GM21390 (cell line): ENCODE results near the gene TMEM245.
"Not testable (repeated sequence)": the region's sequence is repeated elsewhere in the genome, so short reads cannot be mapped to it uniquely, and the experiment has no call there.

Experiments
- ATAC-seq: cut with Tn5 transposase; IDR thresholded peaks from one replicate; pipeline ENCODE4 v1.9.1; 2021; ENCODE audit not compliant: unreplicated experiment

Gene TMEM245

DNA sequence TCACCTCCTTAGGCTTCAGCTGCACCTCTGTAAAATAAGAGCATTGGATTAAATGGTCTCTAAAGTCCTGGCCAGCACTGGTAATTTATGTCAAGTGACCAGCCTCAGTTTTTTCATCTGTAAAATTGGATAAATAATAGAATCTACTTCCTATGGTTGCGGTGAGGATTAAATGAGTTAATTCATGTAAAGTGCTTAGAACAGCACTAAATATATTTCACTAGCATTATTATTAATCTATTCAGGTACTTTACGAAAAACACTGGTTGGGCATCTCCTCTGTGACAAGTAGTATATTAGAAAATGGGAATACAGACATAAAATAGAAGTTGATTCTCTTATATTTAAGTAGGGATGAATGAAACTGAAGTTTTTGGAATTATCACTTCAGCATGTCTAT, 13.8 kb upstream of the TMEM245 start:
- ATAC-seq: no peak

DNA sequence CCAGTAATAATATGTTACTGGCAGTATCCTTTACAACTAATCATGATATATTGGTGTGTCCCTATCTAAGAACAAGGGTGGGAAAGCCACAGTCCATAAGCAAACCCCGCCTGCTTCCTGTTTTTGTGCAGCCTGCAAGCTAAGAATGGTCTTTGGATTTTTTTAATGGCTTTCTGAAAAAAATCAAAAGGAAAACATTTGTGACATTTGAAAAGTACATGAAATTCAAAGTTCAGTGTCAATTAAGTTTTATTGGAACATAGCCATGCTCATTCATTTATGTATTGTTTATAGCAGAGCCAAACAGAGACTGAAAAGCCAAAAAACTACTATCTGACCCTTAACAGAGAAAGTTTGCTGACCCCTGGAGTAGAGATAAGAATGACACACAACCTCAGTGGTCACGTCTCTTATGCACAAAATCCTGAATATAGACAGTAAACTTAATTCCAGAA, 12.8 kb upstream of the TMEM245 start:
- ATAC-seq: no peak

DNA sequence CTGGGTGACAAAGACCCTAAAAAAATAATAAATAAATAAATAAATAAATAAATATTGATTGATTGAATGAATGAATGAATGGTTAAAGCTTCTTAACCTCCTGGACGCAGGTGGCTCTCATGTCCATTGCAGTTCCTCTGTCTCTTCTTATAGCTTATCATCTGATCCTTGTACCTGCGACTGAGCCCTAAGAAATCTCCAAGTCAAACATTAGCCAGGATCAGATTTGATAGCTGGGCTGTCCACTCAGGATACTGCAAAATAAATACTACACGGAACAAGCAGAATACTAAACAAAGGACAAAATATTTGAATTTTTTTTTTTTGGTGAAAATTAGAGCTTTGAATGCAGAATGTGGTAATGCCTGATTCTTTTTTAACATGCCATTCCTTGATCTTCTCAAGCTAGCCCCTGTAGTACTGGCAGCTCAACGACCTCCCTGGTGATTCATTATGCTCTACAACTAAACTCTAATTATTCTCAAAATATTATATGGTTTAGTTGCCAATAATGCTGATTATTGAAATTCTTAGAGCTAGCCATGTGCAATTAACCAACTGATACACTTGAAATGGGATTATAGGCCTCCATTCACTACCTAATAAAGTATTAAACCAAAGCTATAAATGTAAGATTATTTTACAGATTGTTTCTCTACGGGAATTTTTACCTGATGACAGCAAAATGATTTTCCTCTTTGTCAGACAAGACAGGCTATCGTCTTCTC, 9.9 kb upstream of the TMEM245 start:
- ATAC-seq: no peak

DNA sequence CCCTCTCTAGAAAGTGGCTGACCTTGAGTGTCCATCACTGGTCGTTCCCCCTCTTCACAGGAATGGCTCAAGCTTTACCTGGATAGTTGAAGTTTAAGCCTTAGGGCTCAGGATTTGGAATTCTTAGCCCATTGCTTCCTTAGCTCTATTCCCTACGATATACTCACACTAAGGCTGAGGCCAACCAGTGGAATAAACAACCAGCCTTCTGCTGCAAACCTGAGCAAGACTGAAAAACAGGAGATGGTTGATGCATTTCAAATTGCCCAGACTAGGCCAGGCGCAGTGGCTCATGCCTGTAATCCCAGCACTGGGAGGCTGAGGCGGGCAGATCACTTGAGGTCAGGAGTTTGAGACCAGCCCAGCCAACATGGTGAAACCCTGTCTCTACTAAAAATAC, 6.9 kb upstream of the TMEM245 start:
- ATAC-seq: not testable (repeated sequence)

DNA sequence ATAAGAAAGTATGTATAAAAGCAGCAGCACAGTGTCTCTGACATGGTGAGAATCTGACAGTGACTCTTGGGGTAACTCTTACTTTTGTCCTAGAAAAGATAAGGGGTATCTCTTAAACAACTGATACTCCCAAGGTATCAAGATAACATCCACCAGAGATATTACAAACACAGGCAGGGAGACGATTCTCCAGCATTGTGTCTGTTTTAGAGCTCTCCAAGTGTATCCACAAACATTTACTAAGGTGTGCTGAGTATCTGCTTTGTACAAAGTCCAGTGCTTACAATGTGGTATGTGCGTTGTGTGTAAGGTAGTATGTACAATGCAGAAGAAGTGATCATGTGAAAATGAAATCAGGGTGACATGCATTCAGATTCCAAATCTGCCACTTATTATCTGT, 4.4 kb upstream of the TMEM245 start:
- no peak for ATAC-seq

DNA sequence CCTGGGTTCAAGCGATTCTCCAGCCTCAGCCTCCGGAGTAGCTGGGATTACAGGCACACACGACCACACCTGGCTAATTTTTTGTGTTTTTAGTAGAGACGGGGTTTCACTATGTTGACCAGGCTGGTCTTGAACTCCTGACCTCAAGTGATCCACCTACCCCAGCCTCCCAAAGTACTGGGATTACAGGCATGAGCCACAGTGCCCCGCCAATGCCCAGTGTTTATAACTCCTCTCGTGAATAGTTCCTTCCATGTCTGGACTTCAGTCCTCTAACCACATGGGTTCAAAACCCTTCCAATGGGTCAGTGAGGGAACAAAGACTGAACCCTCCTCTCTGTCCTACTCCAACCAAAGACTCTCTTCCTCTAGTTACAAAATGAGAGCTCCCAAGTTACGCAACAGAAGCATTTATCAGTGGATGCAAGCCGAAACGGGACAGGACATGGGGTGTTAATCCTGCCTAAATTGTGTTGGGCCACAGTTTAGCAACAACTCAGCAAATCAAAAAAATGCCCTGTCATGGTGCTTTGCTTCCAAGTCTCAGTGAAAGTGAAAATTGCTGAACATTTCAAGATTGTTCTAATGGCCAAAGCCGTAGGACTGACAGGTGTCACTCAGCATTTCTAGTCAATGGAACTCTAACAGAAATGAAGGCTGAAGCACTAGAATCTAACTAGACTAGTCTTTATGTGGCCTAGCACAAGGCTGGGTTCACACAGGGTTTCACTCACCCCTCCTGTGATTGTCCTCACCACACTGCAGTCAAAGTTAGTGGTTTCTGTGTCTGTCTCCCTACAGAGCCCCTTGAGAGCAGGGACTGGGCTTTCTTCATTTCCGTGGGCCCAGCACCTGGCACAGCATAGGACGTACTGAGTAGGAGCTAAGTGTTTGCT, 3.2 kb upstream of the TMEM245 start:
- no peak for ATAC-seq

DNA sequence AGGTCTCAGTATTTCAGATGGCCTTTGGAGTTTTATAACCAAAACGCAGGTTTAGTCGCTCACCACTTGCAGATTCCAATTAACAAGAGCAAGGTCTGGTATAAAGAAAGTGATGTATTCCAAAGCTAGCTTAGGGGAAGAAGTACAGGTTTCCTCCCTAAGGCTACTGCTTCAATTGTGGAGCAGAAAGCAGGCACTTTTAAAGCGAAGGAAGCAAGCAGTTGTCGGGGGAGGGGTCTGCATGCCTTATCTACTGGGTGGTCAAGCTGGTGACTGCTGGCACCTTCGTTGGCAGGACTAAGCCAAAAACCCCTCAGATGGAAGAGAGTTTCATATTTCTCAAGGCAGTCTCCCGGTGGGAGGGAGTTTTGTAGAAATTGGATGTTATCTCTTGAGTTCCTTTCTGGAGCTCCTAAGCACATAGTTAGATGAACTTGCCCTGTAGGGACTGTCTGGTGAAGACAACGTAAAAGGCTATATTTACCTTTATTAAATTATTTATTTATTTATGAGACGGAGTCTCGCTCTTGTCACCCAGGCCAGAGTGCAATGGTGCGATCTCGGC, 1.6 kb upstream of the TMEM245 start:
- ATAC-seq: no peak

DNA sequence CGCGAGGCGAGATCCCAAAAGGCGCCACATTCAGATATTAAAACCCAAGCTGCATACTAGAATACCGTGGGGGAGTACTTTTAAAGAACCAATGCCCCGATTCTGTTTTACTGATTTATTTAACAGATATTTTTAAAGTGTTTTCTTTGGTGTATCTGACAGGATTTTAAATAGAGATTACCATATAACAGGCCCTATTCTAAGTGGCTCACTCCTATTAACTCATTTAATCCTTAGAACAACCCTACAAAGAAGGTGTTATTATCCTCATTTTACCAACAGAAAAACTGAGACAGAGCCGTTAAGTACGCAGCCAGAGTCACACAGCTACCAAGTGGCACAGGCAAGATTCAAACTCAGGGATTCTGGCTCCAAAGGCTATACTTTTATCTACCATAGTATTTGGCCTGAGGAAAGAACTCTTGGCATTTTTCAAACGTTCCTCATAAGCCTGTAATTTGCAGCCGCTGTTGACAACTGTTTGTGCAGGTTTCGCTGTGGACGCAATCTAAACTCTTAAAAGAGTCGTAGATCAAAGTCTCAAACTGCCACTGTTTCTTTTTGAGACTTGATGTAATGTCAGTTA, 550 bp upstream of the TMEM245 start:
- ATAC-seq: no peak

DNA sequence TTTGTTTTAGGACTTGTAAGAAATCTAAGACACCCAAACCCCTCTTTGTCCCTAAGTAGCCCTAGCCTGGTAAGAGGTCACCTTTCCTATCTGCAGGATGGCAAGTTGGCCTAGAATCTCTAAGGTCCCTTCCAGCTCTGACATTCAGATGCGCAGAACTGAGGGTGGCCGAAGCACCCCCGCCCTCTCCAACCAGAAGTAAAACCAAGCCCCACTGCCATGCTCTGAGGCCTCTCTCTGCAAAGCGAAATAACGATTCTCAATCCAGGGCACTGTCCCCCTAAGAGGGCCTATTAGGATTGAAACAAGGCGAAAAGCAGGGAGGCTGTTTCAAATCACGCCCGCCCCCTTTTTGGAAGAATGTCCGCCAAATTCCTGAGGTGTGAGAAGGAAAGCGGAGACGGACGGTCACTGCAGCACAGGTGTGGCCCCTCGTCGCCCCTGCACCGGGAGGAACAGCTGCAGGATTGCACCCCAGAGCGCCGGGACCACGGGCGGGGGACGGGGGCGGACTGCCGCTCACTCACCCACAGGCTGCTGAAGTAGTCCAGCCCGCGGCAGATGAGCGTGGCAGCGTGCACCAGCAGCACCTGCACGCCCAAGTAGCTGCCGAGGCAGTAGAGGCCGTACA, 824 bp downstream of the TMEM245 start:
- ATAC-seq: no peak

DNA sequence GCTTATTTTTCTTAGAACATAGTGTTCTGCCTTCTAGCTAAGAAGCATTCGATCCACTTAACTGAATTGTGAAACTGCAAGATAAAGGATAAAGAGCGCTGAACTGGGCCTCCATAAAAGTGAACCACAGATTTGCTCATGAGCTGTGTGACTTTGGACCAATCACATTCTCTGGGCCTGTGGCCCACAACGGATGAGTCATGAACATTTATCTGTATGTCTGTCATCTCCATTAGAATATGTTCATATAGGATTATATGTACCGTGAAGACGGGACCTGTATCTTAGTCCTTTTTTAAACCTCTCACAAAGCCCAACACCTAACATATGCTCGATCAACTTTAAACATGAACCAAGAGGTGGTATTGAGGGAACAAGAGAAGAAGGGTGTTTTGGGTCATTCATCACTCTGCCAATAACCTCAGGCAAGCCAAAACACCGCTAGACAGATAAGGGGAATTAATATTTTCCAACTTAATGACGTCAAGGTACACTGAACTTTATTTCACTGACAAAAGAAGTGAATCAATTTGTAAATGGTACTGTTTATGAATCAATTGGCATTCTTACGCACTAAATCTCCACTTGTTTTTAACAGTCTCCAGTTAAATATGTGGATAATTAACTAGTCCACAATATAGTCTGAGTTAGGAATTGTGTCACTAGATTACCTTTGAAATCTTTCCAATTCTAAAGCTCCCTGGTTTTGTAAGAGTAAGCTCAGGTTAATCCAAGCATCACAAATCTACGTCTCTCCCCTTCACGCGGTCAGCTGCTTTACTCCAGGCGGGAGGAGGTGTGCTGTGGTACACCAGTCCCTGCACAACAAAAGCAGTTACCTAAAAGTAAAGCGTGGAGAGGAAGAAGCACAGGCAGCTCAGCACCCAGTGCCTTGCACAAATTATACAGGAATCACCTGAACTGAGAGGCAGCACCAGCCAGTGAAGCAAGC, 1.6 kb downstream of the TMEM245 start:
- ATAC-seq: no peak

DNA sequence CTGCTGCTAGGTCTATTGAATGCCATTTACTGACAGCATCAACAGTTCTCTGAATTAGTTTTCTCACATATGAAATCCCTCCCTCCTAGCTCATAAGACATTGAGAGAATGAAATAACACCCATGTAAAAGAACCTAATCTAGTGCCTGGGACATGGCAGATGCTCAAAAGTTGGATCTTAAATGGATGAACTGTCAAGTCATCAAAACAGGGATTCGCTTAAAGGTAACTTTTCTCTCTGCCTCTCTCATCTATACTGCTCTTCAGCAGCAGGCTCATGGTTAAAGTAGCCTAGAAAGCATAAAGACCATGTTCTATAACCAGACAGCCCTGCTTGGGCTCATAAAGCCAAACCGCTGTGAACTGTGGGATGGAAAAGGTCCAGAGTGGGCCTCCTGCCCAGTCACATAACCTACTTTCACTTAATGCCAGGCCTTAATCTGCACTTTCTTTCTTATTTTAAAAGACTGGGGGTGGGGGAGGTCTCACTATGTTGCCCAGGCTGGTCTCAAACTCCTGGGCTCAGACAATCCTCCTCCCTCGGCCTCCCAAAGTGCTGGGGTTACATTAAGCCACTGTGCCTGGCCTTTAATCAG, 3.7 kb downstream of the TMEM245 start:
- no peak for ATAC-seq

DNA sequence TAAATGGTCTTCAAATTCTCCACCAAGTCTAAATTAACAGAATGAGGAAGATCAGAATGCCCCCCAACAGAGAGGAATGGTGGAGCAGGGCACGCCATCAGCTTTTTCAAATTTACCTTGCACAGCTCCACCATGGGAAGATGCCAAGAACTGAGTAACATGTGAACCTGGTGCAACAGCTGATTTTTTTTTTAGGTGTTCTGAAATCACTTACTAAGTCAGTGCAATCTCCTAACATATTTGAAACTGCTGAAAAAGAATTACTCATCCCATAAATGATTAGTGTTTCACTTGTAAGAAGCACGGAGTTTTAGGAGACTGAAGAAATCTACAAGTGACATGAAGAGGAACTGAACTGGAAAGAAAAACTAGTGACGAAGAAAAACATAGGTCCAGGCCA, 5.1 kb downstream of the TMEM245 start:
- ATAC-seq: no peak

DNA sequence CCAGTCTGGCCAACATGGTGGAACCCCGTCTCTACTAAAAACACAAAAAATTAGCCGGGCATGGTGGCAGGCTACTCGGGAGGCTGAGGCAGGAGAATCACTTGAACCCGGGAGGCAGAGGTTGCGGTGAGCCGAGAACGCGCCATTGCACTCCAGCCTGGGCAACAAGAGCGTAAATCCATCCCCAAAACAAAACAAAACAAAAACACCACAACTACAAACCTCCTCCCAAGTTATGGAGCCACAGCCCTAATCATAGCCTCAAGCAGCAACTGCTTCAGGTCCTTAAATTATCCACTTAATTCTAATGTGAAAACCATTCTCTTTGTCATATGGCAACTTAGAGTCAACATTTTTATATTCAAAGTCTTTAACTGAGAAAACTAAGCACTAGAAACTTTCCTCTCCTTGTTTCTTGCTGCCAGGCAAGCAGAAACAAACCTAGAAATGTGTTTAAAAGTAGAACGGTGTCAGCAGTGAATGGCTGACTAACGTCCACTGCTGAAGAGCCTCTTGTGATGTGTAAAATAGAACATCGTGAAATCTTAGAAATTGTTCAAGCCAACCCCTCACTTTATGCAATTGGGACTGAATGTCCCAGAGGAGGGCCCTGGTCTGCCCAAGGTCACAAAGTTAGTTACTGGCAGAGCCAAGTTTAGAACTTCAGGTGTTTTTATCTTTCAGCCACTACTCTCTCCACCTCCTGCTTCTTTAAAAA, 5.7 kb downstream of the TMEM245 start:
- ATAC-seq: no peak

DNA sequence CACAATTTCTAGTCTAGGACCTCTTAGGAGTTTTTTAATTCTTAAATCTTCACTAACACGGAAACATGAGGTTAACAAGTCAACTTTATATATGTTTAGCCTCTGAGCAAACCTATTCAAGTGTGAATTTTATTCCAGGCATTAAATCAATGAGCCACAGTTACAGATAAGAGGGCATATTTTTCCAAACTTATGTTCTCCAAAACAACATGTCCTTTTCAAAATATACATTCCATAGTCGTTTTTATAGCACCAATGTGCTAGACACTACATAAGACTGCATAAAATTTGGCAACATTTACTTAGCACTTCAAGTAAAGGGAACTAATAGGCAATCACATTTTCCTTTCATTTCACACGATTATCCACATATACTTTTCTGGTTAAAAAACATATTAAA, 6.5 kb downstream of the TMEM245 start:
- no peak for ATAC-seq

DNA sequence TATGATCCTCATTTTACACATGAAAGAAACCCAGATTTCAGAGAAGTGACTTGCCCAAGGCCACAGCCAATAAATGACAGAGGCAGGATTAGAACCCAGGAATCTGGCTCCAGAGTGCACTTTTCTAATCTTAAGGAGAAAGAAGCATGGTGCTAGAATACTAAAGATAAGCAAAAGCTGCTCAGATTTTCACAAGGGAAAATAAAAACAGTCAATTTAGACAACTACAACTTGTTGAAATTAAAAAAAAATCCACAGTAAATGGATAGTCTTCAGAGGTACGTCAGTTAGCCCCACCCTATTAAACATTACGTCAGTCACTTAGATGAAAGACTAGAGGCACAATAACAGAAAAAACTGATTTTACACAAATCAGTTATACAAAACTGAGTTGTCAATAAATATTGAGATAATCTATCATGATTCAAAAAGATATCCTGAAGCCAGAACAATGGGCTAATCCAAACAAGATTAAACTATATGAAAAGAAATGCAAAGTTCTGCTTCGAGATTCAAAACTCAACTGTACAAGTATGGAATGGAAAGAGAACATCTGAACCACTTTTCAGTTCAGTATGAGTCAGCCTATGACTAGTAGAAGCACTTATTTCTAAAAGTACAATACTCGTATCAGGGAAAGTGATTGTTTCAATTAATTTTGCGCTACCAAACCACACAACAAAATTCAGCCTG, 9.3 kb downstream of the TMEM245 start:
- peak; percentile 79 for ATAC-seq

DNA sequence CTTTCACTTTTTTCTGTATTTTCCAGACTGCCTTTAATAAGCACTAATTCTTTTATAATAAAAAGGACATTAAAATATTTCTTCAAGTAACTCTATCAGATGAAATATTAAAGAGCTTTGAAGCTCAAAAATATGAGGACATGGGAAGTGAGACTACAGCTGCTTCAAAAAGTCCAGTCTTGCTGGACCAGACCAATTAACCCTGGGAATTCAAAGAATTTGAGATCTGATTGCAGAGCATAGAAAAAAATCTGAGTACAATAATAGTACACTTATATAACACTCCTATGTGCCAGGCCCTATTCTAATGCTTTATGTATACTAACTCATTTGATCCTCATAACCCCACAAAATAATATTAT, 9.8 kb downstream of the TMEM245 start:
- ATAC-seq: no peak

DNA sequence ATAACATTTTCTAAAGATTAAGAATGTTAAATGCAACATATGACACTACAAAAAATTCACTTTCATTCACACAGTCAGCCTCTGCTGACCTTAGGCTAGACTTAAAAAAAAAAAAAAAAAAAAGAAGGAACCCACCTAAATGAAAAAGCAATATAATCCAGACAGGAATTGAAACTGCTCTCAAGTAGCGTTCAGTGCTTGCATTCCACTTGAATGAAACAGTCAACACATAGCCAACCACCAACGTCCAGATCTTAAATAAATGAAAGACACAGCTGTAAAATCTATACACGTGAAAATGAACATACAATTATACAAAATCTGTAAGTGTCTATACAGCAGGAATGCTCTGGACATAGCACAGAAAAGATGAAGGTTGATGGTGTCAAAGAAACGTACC, 11.4 kb downstream of the TMEM245 start:
- no peak for ATAC-seq
